HG02571 (cell line): ENCODE data around the gene C5orf46.
"Not testable (repeated sequence)": the region's sequence is repeated elsewhere in the genome, so short reads cannot be mapped to it uniquely, and the experiment has no call there.

Experiments used
- ATAC-seq: cut with Tn5 transposase; IDR thresholded peaks from one replicate; pipeline ENCODE4 v1.9.1; 2021; ENCODE audit warnings: mild to moderate bottlenecking, moderate library complexity; ENCODE audit not compliant: unreplicated experiment

The C5orf46 gene

GRCh38 chr5:147906326-147907095 lies at the start of gene C5orf46:
TSS of gene C5orf46 (minus strand) at chr5:147906538. CDS start at chr5:147906501, 37 bp downstream.
- no peak for ATAC-seq

DNA sequence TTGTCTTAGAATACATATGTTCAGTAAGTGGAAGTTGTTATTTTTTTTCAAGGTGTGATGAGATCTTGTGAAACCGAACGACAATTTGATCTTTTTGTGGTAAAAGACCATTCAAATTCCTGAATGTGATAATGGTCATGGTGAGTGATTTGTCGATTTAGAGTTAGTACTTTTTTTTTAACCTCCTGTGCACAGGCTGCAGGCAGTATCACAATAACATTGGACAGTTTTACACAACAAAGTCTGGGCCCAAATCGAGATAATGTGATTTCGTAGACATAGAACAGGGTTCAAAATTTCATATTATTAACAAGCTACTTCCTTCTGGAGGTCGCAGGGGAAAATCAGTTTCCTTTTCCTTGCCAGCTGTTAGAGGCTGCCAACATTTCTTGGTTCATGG lies 48.6 kb upstream of the C5orf46 start:
- no peak for ATAC-seq

DNA sequence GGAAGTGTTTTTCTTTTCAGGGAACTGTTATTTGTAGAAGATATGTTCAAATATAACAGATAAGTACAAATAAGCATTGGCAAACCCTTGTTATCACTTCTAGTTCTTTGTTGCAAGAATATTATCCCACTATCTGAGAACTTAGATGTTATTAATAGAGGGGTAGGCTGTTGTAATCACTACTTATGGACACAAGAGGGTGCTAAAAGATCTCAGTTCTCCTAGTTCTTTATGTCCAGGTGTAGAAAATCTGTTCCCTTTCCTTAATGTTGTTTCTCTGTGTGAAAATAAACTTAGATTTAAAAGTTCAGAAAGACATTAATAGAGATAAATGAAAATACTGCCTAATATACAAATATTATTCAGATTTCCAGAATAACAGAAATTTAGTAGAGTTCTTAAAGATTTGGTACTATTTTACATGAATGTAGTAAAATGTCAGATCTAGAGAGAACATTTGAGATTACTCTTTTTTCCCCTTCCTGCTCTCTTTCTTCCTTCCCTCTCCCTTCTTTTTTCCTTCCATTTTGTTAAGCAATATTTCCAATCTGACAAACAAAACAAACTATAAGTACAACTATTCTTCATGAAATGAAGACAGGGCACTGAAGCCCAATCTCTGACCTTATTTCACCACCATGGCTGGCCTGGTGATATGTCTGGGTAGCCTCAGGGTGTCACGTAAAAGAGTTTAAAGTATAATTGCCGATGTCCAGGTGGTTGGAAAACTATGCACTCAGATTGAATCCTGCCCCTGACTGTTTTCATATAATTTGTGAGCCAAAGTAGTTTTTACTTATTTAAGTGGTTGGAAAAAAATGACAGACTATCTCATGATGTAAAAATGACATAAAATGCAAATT lies 43.6 kb upstream of the C5orf46 start:
- ATAC-seq: no peak

DNA sequence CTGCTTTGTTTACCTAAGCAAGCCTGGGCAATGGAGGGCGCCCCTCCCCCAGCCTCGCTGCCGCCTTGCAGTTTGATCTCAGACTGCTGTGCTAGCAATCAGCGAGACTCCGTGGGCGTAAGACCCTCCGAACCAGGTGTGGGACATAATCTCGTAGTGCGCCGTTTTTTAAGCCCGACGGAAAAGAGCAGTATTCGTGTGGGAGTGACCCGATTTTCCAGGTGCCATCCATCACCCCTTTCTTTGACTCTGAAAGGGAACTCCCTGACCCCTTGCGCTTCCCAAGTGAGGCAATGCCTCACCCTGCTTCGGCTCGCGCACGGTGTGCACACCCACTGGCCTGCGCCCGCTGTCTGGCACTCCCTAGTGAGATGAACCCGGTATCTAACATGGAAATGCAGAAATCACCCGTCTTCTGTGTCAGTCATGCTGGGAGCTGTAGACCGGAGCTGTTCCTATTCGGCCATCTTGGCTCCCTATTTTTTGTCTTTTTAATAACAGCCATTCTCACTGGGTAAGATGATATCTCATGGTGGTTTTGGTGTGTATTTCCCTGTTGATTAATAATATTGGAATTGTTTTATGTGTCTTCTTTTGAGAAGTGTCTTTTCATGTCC lies 40.4 kb upstream of the C5orf46 start:
- ATAC-seq: not testable (repeated sequence)

GRCh38 chr5:147939431-147940114 lies 33.2 kb upstream of the C5orf46 start:
- ATAC-seq: no peak

DNA sequence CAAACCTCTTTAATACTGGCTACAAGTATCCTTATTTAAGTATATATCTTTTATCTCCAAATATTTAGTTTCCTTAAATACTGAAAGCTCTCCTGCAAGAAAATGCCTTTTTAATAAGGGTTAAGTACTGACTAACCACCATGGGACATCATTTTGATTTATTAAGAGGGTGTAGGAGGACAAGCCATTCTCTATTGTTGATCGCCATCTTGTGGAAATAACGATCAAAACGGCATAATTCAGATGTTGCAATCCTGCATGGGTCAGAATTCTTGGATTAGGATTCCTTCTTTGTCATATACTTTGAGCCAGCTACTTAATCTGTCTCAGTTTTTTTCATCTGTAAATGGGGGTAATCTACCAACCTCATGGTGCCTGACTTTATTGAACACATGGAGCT lies 28.7 kb upstream of the C5orf46 start:
- ATAC-seq: no peak

DNA sequence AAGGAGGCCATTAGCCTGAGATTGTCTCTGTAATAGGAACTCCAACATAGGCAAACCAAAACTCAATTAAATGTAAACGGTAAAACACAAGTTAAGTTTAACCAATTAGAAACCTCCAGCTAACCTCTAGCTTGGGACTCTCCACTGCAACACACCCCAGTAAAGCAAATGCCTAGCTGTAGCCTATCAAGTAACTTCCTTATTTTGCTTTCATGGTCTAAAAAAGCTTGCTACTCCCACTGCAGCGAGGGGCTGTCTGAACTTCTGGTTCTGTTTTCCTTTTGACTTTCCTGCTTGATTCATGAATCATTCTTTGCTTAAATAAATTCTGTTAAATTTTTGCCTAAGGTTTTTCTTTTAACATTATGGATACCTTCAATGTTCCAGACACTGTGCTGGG lies 24.4 kb upstream of the C5orf46 start:
- ATAC-seq: no peak

GRCh38 chr5:147927901-147928300 lies 21.6 kb upstream of the C5orf46 start:
- no peak for ATAC-seq

DNA sequence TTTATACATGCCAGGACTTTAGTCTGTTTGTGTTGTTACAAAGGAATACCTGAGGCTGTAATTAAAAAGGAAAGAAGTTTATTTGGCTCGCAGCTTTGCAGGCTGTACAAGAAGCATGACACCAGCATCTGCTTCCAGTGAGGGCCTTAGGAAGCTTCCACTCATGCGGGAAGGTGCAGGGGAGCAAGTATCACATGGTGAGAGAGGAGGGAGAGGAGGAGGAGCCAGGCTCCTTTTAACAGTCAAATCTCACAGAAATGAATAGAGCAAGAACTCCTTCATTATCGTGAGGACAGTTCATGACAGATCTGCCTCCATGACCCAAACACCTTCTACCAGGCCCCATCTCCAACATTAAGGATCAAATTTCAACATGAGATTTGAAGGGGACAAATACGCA lies 18.7 kb upstream of the C5orf46 start:
- no peak for ATAC-seq

DNA sequence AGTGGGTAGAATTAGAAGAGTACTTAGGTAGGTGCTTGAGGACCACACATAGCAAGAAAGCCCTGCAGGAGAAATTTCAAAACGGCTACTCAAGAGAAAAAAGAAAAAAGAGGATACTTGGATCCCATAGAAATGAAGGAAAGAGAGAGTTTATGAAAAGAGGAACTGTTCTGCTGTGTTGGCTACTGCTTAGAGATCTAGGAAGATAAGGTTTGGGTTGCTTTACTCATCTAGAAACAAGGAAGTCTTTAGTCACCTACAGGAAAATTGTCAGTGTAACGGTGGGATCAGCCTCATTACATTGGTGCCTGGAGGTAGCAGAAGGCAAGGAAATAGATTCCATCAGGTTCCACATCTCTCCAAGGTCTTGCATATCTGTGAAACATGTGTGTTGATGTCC lies 14.8 kb upstream of the C5orf46 start:
- ATAC-seq: no peak

DNA sequence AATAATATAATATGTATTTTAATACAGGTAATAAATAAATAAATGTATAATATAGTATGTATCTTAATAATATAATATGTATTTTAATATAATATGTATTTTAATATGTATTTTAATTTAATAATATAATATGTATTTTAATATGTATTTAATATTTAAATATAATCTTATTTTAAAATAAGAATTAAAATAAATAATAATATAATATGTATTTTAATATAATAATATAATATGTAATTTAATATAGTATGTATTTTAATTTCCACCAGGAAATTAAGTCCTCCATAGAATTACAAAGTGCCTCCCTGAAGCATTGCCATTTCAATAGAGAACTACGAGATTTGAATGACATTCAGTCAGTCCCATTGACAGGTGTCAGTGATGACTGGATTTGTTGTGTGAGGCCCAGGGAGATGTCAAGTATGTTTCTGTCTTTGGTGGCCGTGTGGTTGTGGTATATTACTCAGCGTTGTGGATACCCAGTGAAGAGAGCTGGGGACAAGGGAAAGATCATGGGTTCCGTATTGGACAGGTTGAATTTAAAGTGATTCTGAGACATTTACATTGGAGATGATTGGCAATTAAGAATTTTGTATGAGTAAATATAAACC lies 14.2 kb upstream of the C5orf46 start:
- no peak for ATAC-seq

DNA sequence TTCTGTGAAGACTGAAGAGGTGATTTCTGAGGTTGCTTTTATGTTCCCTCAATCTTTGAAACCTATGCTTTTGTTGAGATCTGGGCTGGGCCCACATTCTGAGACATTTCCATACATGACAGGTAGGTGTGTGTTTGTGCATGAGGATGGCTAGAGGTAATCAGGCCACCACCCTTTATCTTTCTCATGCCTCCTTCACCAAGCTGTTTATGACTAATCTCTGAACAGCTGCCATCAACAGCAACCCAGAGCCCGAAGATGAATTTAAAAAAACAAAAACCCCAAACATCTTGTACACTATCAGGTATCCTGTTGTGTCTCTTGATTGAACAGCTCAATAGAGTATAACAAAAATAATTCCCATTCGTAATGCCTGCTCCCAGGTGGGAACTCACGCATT lies 12.6 kb upstream of the C5orf46 start:
- ATAC-seq: no peak

- ATAC-seq: no peak
These were observed 11.9 kb upstream of the C5orf46 start for GRCh38 chr5:147918101-147918685.

GRCh38 chr5:147913786-147914185 lies 7.4 kb upstream of the C5orf46 start:
- no peak for ATAC-seq

- ATAC-seq: no peak
These were observed 5.7 kb upstream of the C5orf46 start for GRCh38 chr5:147912011-147912410.

DNA sequence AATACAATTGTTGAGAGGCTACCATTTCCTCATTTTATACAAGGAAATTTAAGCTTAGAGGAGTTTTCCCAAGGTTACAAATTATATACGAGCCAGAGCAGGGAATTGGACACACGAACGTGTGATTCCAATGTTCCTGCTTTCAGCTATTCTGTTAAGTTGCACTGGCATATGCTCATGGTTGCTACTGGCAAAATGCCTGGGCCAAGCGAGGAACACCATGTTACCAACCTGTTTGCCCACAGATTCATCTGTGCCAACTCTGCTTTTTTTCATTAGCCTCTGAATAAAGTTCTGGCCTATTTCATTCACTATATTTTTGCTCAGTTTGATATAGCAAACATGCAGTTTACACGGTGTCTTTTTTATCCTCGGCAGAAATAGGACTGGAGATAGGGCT lies 5.1 kb upstream of the C5orf46 start:
- no peak for ATAC-seq

DNA sequence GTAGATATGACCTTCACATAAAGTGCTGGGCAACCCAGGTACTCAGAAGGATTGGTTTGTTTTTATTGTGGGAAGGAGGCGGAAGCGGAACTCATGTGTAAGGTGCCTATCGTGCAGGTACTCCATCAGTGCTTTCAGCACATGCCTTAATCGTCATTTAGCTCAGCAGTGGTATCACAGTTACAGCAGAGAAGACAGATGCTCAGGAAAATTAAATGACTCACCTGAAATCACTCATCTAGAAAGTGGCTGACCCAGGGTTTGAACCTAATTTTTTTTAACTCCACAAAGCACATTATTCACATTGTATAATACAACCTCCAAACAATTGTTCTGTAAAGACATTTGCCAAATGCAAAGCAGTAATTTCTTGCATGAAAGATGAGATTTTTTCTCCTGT lies 2.2 kb downstream of the C5orf46 start:
- ATAC-seq: no peak

- no peak for ATAC-seq
These were observed 3.7 kb downstream of the C5orf46 start for GRCh38 chr5:147902609-147903115.

DNA sequence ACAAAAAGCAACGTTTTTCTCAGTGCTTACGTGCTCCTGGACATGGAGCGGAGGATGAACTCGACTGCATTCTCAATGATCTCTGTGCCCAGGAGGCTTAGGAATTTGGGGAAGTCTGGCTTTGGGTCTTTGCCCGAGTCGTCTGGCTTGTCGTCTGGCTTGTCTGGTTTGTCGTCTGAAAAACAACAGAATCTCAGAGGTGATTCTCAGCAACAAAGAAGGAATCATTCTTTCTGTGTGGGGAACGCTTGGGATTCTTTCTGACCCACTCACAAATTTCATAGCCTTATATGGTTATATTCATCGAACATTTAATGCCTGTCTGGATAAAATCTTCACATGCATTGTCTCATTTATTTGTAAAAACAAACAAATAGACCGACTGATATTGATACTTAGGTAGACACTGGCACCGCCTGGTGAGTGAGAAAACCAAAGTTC lies 4.7 kb downstream of the C5orf46 start:
- no peak for ATAC-seq

DNA sequence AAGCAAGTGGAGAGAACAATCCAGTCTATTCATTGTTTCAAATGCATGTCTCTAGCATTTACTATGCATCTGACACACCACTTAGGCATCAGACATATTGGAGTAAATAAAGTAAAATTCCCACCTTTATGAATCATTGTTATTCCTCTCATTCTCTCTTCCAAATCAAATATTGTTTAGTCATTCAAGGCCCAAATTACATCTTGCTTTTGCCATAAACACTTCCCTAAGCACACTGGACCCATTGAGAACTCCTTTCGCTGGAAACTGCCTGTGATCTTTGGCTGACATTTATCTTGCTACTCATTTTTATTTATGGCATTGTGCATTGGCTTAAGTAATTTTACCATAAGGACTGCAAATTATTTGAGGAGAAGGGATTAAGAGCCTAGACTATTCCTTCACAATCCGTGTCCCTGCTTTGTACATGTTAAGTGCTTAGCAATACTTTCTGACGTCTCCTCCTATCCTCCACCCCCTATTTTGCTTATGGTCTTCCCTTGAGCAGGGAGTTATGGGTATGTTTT lies 7.4 kb downstream of the C5orf46 start:
- no peak for ATAC-seq
